Right lobe of liver (tissue), 6 donors: Measurements from ENCODE around the gene MAP2. TPM values are rescaled to one million over a fixed set of nuclear protein-coding genes. Genes with fewer than 3 reads are reported as not detected.

Source experiments
- ATAC-seq, 4 donors: fragments of 200-7000 bp; cut with Tn5 transposase; one replicate each; pipeline ENCODE4 v1.9.1; 2020; ENCODE audit warnings: mild to moderate bottlenecking in 4 of 4, moderate library complexity in 4 of 4
- DNase-seq, 3 donors: peaks; one replicate each; pipeline ENCODE4 v3.0.0-alpha.2; 2020
- H3K27ac ChIP-seq, 3 donors: fragments of 200-600 bp; one replicate each; pipeline ENCODE4 v1.8.0; 2022
- H3K27me3 ChIP-seq, 2 donors: fragments of 200-600 bp; one replicate each; pipeline ENCODE4 v1.8.0; 2022
- H3K36me3 ChIP-seq, 4 donors: fragments of 200-600 bp; sonication (generic) in 1 of 4; one replicate each; pipeline versions ENCODE4 v1.5.1 to v1.8.0; 2017 to 2022; ENCODE audit warnings: control low read depth in 1 of 4
- H3K4me1 ChIP-seq, 4 donors: fragments of 200-600 bp; sonication (generic) in 1 of 4; one replicate each; pipeline versions ENCODE4 v1.5.1 to v1.8.0; 2017 to 2022; ENCODE audit warnings: control low read depth in 1 of 4
- H3K4me3 ChIP-seq, 3 donors: fragments of 200-600 bp; one replicate each; pipeline ENCODE4 v1.8.0; 2022
- H3K9me3 ChIP-seq, 4 donors: fragments of 200-600 bp; sonication (generic) in 1 of 4; one replicate each; pipeline versions ENCODE4 v1.5.1 to v1.8.0; 2017 to 2022; ENCODE audit warnings: control low read depth in 1 of 4
- CTCF ChIP-seq, 4 donors: fragments of 200-600 bp in 3 of 4; fragments of 450-650 bp in 1 of 4; IDR thresholded peaks; one replicate each; pipeline versions ENCODE4 v1.5.1 to v1.8.0; 2016 to 2022; ENCODE audit warnings: antibody characterized with exemption in 4 of 4, mild to moderate bottlenecking in 2 of 4
- POLR2A ChIP-seq: fragments of 450-650 bp; IDR thresholded peaks from one replicate; pipeline ENCODE4 v1.6.1; 2017; ENCODE audit warnings: antibody characterized with exemption, mild to moderate bottlenecking
- WGBS: methylation state at CpG from one replicate; pipeline ENCODE4 v1.1.6; 2018; ENCODE audit warnings: low coverage, low lambda C conversion rate; ENCODE audit not compliant: insufficient coverage; ENCODE audit errors: missing lambda C conversion rate; 5-methylcytosine and 5-hydroxymethylcytosine counted together
- intact Hi-C, 2 donors: fragments of 100-400 bp; cut with DNase I; formaldehyde crosslinking; loops; one replicate each; pipeline versions ENCODE4 v1.11.2 to v1.14.1; 2022
- total RNA-seq, 6 experiments: library from RNA; depleted of rRNA in 2 of 6; stranded (reverse); fragments of >200 nt in 2 of 6; fragmentation: NEBNext Ultra II Directional in 3 of 6; extraction: Animal tissue kit (Norgen Biotek cat#: 25700) in 3 of 6; gene quantifications; one replicate each; pipeline versions ENCODE4 v1.1.0 to v1.2.4, GENCODE V29; 2016 to 2023
- donor health status: DM: no; HTN: yes; CAD: no.
- donor health status: DM: no; HTN: no; CAD: no.
- donor health status: DM: no; HTN: no; CAD: no.
- donor health status: DM: no; HTN: yes; CAD: no.
- donor health status: DM: no; HTN: yes; CAD: no.

MAP2 gene
- total RNA-seq, 6 experiments from 2014 or later = 2.0 to 11.4 (median 3.6) TPM

- no peaks in the 10 kb centered on the region for H3K9me3 ChIP-seq
- no peaks in the 10 kb centered on the region for H3K4me1 ChIP-seq
- DNase-seq (no peak), ATAC-seq (no peak)
- peak overlapping the region in 1 of 3 donors; percentile 29 for H3K27ac ChIP-seq
- intact Hi-C loops = no loop called here
- no peak overlapping the region for H3K4me3 ChIP-seq
- no peak for TF ChIP-seq POLR2A
- no peak for TF ChIP-seq CTCF (IDR thresholded peaks at IDR 0.05)
- no peaks in the 10 kb centered on the region for H3K36me3 ChIP-seq
- WGBS = 35% methylated on average over 3 of the region's 3 CpGs
- H3K27me3 ChIP-seq = no peaks in the 10 kb centered on the region
Measured at GRCh38 chr2:209525331-209525730, 101.5 kb downstream of the MAP2 start.

GRCh38 chr2:209525834-209526281, 102.0 kb downstream of the MAP2 start:
- Histone ChIP-seq H3K27ac (peak overlapping the region in 1 of 3 donors; percentile 29), H3K9me3 (no peaks in the 10 kb centered on the region), H3K36me3 (no peaks in the 10 kb centered on the region), H3K27me3 (no peaks in the 10 kb centered on the region), H3K4me3 (no peak overlapping the region), H3K4me1 (no peaks in the 10 kb centered on the region)
- TF ChIP-seq POLR2A = no peak
- TF ChIP-seq CTCF (IDR thresholded peaks at IDR 0.05) = no peak
- intact Hi-C loops = no loop called here
- DNase-seq (no peak), ATAC-seq (peak; percentile 21 to 53 (median 40))

- Histone ChIP-seq H3K36me3 (no peaks in the 10 kb centered on the region), H3K27me3 (no peaks in the 10 kb centered on the region), H3K9me3 (no peaks in the 10 kb centered on the region), H3K4me1 (no peaks in the 10 kb centered on the region), H3K27ac (peak overlapping the region in 1 of 3 donors; percentile 29), H3K4me3 (no peak overlapping the region)
- intact Hi-C loops = no loop called here
- no peak for TF ChIP-seq POLR2A
- TF ChIP-seq CTCF (IDR thresholded peaks at IDR 0.05) = no peak
- ATAC-seq (peak; percentile 32 to 67 (median 52)), DNase-seq (no peak)
- 12% methylated on average over 1 of the region's 1 CpG for WGBS
Measured at GRCh38 chr2:209526561-209526960, 102.7 kb downstream of the MAP2 start.

GRCh38 chr2:209529579-209529978, 105.7 kb downstream of the MAP2 start:
- Histone ChIP-seq H3K36me3 (no peaks in the 10 kb centered on the region), H3K9me3 (no peaks in the 10 kb centered on the region), H3K27me3 (no peaks in the 10 kb centered on the region), H3K4me1 (no peaks in the 10 kb centered on the region), H3K4me3 (no peak overlapping the region), H3K27ac (no peak overlapping the region)
- DNase-seq = no peak
- intact Hi-C loops = no loop called here
- no peak for ATAC-seq
- TF ChIP-seq POLR2A = no peak
- TF ChIP-seq CTCF (IDR thresholded peaks at IDR 0.05) = no peak
- 76% methylated on average over 3 of the region's 3 CpGs for WGBS

- Histone ChIP-seq H3K36me3 (no peaks in the 10 kb centered on the region), H3K27ac (no peak overlapping the region), H3K27me3 (no peaks in the 10 kb centered on the region), H3K4me3 (no peak overlapping the region), H3K9me3 (no peaks in the 10 kb centered on the region), H3K4me1 (no peaks in the 10 kb centered on the region)
- intact Hi-C loops = no loop called here
- TF ChIP-seq CTCF (IDR thresholded peaks at IDR 0.05) (no peak), POLR2A (no peak)
- 65% methylated on average over 2 of the region's 2 CpGs for WGBS
- DNase-seq = no peak
- ATAC-seq = no peak
Measured at GRCh38 chr2:209532321-209532720, 108.5 kb downstream of the MAP2 start.
